HepG2 (cell line): ENCODE results near the gene CLRN3.

Experiments used
- ARNT2 ChIP-seq: sonication (generic); formaldehyde crosslinking; IDR thresholded peaks from 2 replicates; pipeline ENCODE4 v1.8.0; 2022; ENCODE audit warnings: mild to moderate bottlenecking, low read depth, missing genetic modification reagents, moderate library complexity
- ATF4 ChIP-seq, 2 experiments: fragments of 450-650 bp in 1 of 2; sonication (generic) in 1 of 2; formaldehyde crosslinking; IDR thresholded peaks; 2 replicates each; pipeline versions ENCODE4 v1.5.0 to v1.8.0; 2020 to 2022; ENCODE audit warnings: mild to moderate bottlenecking in 1 of 2, missing genetic modification reagents in 1 of 2
- CTCF ChIP-seq: sonication (generic); formaldehyde crosslinking; IDR thresholded peaks from 2 replicates; pipeline ENCODE4 v1.5.0; 2020; ENCODE audit warnings: mild to moderate bottlenecking, missing genetic modification reagents, moderate library complexity
- DMAP1 ChIP-seq: IDR thresholded peaks from 2 replicates; pipeline ENCODE4 v1.6.1; 2016
- EZH2 ChIP-seq: conservative IDR thresholded peaks from 2 replicates; pipeline ENCODE4 v1.6.1; 2012; ENCODE audit warnings: mild to moderate bottlenecking, low read depth, low read length, moderate library complexity
- KDM1A ChIP-seq: IDR thresholded peaks from 2 replicates; pipeline ENCODE4 v1.6.1; 2016; ENCODE audit warnings: missing compliant biosample characterization
- SMARCC2 ChIP-seq: fragments of 450-650 bp; IDR thresholded peaks from 2 replicates; pipeline ENCODE4 v1.6.1; 2017; ENCODE audit warnings: antibody characterized with exemption, mild to moderate bottlenecking
- SMC3 ChIP-seq: IDR thresholded peaks from 2 replicates; pipeline ENCODE4 v1.6.1; 2011; ENCODE audit warnings: low read length, improper control_type of control experiment
- TBL1XR1 ChIP-seq: fragments of 150-350 bp; IDR thresholded peaks from 2 replicates; pipeline ENCODE4 v1.6.1; 2014; ENCODE audit warnings: borderline replicate concordance, low read length; ENCODE audit not compliant: partially characterized antibody
- ZFP62 ChIP-seq: sonication (generic); formaldehyde crosslinking; IDR thresholded peaks from 2 replicates; pipeline ENCODE4 v1.4.0; 2020; ENCODE audit warnings: missing genetic modification reagents

- TF ChIP-seq CTCF (CRISPR knock-in tag) (no peak), DMAP1 (no peak), EZH2 (no peak), SMARCC2 (no peak), ATF4 (CRISPR knock-in tag; IDR thresholded peaks at IDR 0.05) (no peak), ZFP62 (CRISPR knock-in tag) (no peak), ARNT2 (CRISPR knock-in tag) (no peak), TBL1XR1 (no peak), SMC3 (no peak), KDM1A (no peak)
Measured at GRCh38 chr10:127866276-127867013, 26.3 kb downstream of the CLRN3 start.
